GM18951 (cell line): ENCODE results near the gene FBXO42.

ENCODE experiments used
- POLR2A ChIP-seq: IDR thresholded peaks from 4 replicates; pipeline ENCODE4 v1.6.1; 2011; ENCODE audit warnings: mild to moderate bottlenecking; ENCODE audit not compliant: insufficient read length, insufficient read depth; ENCODE audit errors: extremely low read depth
- in situ Hi-C: fragments of 300-500 bp; cut with MboI; formaldehyde crosslinking; loops from one replicate; pipeline ENCODE4 v1.12.0; 2022; ENCODE audit warnings: low sequenced_read_pairs, mixed read lengths, inconsistent platforms; ENCODE audit not compliant: unreplicated experiment

Gene FBXO42

DNA sequence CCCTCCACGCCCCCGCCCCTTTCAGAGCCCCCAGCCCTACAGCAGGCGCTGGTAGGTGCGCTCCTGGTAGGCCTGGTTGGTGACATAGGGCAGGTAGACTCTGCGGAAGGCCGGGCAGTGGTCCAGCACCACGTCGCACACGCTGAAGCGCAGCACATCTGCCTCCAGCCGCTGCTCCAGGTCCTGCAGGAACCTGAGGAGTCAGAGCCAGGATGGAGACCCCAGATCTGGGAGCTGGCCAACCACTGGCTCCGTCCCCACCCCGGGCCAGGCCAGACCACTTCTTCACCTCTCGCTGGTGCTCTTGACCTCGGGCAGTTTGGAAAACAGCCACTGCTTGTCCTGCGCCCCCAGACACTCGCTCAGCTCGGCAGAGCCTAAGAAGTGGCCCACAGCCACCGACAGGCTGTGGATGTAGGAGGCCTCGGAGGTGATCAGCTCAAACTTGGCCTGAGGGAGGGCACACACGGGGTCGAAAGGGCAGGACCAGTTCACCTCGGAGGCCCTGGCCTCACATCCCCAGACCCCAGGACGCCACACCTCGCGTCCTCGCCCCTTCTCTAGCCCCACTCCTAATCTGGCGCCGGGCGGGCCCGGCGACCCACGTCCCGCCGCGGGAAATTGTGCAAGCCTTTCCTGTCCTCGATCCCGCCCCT lies 146.3 kb downstream of the FBXO42 start:
- in situ Hi-C loops = no loop called here
- TF ChIP-seq POLR2A = no peak

DNA sequence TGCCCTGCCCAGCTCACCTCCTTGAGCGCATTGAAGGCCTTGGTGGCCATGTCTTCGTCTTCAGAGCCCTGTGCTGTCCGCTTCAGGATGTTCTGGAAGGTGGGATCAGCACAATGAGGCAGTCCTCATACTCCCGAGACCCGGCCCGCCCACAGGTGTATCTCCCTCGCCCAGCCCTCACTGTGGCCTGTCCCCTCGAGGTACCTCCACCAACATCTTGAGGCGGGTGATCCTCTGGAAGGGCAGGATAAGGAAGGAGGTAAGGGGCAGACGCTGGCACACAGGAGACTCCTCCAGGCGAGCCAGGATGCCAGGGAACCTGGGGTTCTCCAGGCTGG lies 147.0 kb downstream of the FBXO42 start:
- in situ Hi-C loops = no loop called here
- no peak for TF ChIP-seq POLR2A

DNA sequence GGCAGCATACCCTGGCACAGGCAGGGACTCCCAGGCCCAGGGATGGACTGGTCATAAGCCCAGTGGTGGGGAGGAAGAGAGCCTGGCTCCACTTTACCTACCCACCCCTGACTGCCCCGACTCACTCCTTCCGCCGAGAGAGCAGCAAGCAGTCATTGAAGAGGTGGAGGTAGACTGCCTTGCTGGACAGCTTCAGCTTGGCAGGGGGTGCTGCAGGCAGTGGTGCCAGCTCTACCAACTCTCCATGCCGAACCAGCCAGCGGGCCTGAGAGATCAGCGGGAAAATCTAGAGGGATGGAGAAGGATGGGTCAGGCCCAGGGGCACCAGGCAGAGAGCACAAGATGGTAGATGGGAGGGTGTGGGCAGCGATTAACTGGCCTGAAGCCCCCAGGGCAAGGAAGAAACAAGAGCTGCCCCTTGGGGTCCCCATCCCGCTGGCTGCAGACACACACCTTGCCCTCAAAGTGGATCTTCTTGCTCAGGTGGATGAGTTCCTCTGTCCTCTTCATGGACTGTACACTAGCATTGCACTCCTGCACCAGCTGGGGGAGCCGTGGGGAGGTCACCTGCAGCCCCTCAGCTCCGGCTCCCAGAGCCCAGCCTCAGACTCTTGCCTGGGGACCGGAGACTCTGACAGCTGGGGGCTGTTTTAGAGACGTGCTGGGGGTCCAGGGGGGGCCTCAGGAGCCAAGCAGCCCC lies 147.5 kb downstream of the FBXO42 start:
- in situ Hi-C loops = no loop called here
- TF ChIP-seq POLR2A = no peak

DNA sequence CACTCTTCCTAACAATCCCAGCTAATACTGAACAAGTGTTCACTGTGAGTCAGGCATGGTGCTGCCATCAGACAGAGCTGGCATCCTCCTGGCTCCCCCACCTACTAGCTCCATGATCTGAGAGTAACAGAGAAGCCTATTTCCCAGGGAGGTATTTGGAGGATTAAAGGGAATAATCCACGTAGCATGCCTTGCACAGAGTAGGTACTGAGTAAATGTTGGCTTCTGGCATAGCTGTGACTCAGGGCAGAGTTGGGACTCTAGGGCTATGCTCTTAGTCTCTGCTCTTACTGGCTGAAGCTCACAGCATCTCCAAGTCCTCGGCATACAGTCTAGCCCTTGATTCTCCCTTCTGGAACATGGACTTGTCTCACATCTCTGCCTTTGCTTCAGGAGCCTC lies 148.1 kb downstream of the FBXO42 start:
- no peak for TF ChIP-seq POLR2A
- in situ Hi-C loops = no loop called here

DNA sequence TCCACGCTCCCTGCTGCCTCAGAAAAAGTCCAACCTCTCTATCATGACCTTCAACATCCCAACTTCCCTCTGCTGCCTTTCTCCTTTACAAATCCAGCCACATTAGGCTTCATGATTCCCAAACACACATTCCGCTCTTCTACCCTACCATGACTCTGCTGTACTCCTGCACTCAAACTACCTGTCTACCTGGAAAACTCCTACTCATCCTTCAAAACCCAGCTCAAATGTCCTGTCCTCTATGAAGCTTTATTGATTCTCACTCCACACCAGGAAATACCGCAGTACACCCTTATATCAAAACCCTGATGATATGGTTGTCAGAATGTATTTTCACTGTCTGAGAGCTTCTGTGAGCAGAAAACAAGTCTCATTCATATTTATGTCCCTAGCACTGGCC lies 148.7 kb downstream of the FBXO42 start:
- no peak for TF ChIP-seq POLR2A
- in situ Hi-C loops = no loop called here

DNA sequence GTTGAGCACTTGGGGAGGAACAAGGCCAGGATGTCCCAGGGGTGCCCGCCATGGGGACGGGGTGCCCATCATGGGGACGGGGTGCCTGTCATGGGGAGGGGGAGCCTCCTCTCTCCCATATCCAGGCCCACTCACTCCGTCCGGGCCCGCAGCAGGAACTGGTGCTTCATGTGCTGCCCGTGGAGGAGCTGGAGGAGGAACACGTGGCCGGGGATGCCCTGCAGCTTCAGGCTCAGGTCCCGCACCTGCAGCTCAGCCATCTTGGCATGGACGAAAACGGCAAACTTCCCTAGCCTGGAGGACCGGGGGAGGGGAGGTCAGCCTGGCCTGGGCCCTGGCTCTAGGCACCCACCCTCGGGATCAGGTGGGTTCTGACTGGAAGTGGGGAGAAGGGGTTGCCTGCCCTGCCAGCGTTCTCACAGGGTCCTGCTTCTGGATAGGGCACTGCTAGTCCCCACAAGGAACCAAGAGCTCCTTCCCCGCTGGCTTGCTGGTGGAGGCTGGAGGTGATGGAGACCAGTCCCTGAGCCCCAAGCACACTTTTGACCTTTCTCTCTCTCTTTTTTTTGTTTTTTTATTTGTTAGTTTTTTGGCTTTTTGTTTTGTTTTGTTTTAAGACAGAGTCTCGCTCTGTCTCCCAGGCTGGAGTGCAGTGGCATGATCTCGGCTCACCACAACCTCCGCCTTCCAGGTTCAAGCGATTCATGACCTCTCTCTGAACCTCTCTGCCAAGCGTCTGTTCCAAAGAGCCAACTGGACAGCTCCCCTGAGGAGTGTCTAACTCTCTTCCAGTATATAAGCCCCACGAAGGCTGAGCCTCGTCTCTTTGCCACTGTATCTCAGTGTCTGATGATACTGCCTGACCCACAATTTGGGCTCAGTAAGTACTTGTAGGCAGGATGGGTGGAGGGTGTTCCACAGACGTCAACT lies 149.7 kb downstream of the FBXO42 start:
- in situ Hi-C loops = no loop called here
- no peak for TF ChIP-seq POLR2A

DNA sequence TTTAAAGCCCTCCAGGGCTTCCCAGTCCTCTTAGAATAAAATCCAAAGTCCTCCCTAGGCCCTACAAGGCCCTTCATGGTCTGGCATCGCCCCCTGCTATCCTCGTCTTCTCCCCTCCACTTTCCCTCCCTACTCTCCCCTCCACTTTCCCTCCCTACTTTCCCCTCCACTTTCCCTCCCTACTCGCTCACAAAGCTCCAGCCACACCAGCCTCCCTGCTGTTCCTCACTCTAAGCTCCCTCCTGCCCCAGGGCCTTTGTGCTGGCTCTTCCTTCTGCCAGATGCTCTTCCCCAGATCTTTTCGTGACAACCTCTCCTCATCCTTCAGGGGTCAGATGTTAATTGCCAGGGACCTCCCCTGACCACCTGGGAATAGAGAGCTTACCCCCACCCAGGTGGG lies 152.6 kb downstream of the FBXO42 start:
- in situ Hi-C loops = loop anchor here (10.0 to 25.0 kb wide), 2 partner anchors 105 to 387 kb away; partner anchors contain the start of gene UQCRHL

DNA sequence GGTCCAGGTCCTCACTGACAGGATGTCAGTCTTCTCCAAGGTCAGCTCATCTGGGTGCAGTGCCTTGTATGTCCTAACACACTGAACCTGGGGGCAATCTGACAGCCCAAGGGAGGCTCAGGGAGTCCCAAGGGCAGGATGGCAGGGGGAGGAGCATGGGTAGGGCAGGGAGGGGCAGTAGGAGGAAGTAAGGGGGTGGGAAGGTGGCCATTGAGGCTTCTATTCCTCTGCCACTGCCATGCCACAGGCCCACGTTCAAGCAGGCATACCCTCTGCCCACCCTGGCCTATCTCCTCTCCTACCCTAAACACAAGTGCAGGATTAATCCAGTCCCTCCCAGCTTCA lies 153.2 kb downstream of the FBXO42 start:
- TF ChIP-seq POLR2A = no peak
- in situ Hi-C loops = loop anchor here (10.0 to 25.0 kb wide), 2 partner anchors 104 to 387 kb away; partner anchors contain the start of gene UQCRHL

More for the DNA sequence above, 152.6 kb downstream of the FBXO42 start:
- no peak for TF ChIP-seq POLR2A

DNA sequence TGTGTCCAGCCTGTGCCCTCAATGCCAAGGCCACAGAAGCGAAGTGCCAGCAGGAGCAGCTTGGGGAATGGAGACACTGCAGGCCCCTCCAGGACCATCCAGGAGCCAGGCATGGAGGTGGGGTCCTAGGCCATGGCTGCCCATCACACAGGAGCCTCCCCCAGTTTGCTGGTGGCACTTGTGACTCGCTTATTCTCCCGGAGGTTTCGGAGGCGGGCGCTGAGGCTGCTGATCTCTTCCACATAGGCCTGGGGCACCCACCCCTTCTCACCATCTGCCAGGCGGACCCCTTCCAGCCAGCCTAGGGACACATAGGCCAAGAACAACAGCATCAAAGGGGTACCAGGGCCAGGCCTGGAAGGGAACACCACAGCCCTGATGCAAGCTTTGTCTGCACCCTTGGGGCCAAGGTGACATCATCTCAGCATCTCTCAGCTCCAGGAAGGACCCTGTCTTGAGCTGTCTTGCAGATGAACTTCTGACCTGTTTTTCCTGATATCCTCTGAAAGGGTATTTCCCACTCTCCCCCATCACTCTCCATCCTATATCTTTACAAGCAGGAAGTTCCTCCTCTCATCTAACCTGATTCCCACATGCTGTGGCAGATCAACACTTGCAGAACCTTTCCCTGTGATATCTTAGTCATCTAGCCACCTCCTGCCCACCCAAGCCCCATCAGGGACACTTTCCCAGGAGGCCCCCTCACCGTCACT lies 153.7 kb downstream of the FBXO42 start:
- TF ChIP-seq POLR2A = no peak
- in situ Hi-C loops = loop anchor here (10.0 to 25.0 kb wide), 2 partner anchors 104 to 386 kb away; partner anchors contain the start of gene UQCRHL

DNA sequence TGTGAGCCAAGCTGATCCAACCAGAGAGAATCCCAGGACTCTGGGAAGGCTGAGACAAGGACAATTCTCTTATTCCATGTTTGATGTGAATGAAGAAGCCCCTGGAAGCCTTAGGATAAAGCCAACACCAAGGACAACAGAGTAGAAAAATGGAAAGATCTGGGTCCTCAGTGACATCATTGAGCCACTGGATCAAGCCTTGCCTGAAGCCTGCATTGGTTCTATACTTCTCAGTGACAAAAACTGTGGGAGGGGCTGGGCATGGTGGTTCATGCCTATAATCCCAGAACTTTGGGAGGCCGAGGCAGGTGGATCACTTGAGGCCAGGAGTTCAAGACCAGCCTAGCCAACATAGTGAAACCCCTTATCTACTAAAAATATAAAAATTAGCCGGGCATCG lies 155.4 kb downstream of the FBXO42 start:
- no peak for TF ChIP-seq POLR2A
- in situ Hi-C loops = loop anchor here (10.0 to 25.0 kb wide), 2 partner anchors 102 to 385 kb away; partner anchors contain the start of gene UQCRHL
